DND-41 (cell line): ENCODE measurements around the gene KIF22.
A peak's percentile ranks its signal among the peaks of the same experiment; 100 is the strongest.

Experiments used
- ATAC-seq: fragments of 200-7000 bp; cut with Tn5 transposase; 3 replicates; pipeline ENCODE4 v1.9.1; 2021; ENCODE audit warnings: low read depth; ENCODE audit not compliant: insufficient read depth
- DNase-seq: peaks from one replicate; pipeline ENCODE4 v3.0.0-alpha.2; 2020
- H2AFZ ChIP-seq: 2 replicates; pipeline ENCODE4 v1.6.0; 2012; ENCODE audit warnings: low read depth, low read length
- H3K27ac ChIP-seq: 2 replicates; pipeline ENCODE4 v1.5.1; 2012; ENCODE audit warnings: low read length, inconsistent platforms
- H3K27me3 ChIP-seq: fragments of 200-600 bp; sonication (generic); 2 replicates; pipeline ENCODE4 v1.6.0; 2012; ENCODE audit warnings: low read length, mild to moderate bottlenecking, inconsistent platforms; ENCODE audit not compliant: insufficient read depth, poor library complexity
- H3K36me3 ChIP-seq: 2 replicates; pipeline ENCODE4 v1.5.1; 2012; ENCODE audit warnings: low read length, inconsistent platforms; ENCODE audit not compliant: insufficient read depth
- H3K4me1 ChIP-seq: 2 replicates; pipeline ENCODE4 v1.5.1; 2012; ENCODE audit warnings: mild to moderate bottlenecking, low read length; ENCODE audit not compliant: insufficient read depth
- H3K4me2 ChIP-seq: 2 replicates; pipeline ENCODE4 v1.6.0; 2012; ENCODE audit warnings: mild to moderate bottlenecking, moderate library complexity, low read length, inconsistent platforms; ENCODE audit not compliant: insufficient read depth
- H3K4me3 ChIP-seq, 2 experiments: fragments of 200-600 bp in 1 of 2; shearing (Covaris generic) in 1 of 2; 2 replicates each; pipeline ENCODE4 v1.5.1; 2012 to 2016; ENCODE audit warnings: inconsistent platforms in 2 of 2, low read length in 2 of 2, mild to moderate bottlenecking in 2 of 2, low read depth in 1 of 2, moderate library complexity in 1 of 2
- H3K79me2 ChIP-seq: 2 replicates; pipeline ENCODE4 v1.6.0; 2012; ENCODE audit warnings: low read length, inconsistent platforms; ENCODE audit not compliant: insufficient read depth
- H3K9ac ChIP-seq: 2 replicates; pipeline ENCODE4 v1.6.0; 2012; ENCODE audit warnings: low read depth, mild to moderate bottlenecking, inconsistent platforms, low read length, moderate library complexity
- H3K9me3 ChIP-seq: 2 replicates; pipeline ENCODE4 v1.5.1; 2012; ENCODE audit warnings: low read length, moderate library complexity, mild to moderate bottlenecking, inconsistent platforms; ENCODE audit not compliant: insufficient read depth, severe bottlenecking
- H4K20me1 ChIP-seq: 2 replicates; pipeline ENCODE4 v1.6.0; 2012; ENCODE audit warnings: low read length; ENCODE audit not compliant: insufficient read depth
- EZH2 ChIP-seq: IDR thresholded peaks from 3 replicates; pipeline ENCODE4 v1.6.1; 2012; ENCODE audit warnings: borderline replicate concordance, low read depth, mild to moderate bottlenecking, moderate library complexity, low read length, inconsistent platforms; ENCODE audit not compliant: severe bottlenecking
- TF ChIP-seq, protein P1 (sequence below): IDR thresholded peaks from 2 replicates; pipeline ENCODE4 v1.5.1; 2012; ENCODE audit warnings: borderline replicate concordance, low read length, moderate library complexity, mild to moderate bottlenecking; ENCODE audit not compliant: poor library complexity, severe bottlenecking; ENCODE audit errors: extremely low read depth

Gene KIF22

DNA sequence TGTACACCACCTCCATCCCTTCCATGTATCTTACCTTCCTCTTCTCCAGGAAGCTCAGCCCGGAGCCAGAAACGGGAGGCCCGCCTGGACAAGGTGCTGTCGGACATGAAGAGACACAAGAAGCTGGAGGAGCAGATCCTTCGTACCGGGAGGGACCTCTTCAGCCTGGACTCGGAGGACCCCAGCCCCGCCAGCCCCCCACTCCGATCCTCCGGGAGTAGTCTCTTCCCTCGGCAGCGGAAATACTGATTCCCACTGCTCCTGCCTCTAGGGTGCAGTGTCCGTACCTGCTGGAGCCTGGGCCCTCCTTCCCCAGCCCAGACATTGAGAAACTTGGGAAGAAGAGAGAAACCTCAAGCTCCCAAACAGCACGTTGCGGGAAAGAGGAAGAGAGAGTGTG lies 29.0 kb downstream of the KIF22 start:
- peaks cover 32% of the 10 kb centered on the region for H3K36me3 ChIP-seq
- DNase-seq (no peak), ATAC-seq (no peak)
- H3K9me3 ChIP-seq, result no peaks in the 10 kb centered on the region
- no peaks in the 10 kb centered on the region for H3K27me3 ChIP-seq
- H3K27ac ChIP-seq, result no peak overlapping the region; the same call in 1 of the 2 replicates
- H4K20me1 ChIP-seq, result peaks cover 31% of the 10 kb centered on the region
- peak overlapping the region; percentile 36 for H3K4me2 ChIP-seq
- H2AFZ ChIP-seq, result no peak overlapping the region
- no peak for TF ChIP-seq EZH2
- TF ChIP-seq, protein P1, sequence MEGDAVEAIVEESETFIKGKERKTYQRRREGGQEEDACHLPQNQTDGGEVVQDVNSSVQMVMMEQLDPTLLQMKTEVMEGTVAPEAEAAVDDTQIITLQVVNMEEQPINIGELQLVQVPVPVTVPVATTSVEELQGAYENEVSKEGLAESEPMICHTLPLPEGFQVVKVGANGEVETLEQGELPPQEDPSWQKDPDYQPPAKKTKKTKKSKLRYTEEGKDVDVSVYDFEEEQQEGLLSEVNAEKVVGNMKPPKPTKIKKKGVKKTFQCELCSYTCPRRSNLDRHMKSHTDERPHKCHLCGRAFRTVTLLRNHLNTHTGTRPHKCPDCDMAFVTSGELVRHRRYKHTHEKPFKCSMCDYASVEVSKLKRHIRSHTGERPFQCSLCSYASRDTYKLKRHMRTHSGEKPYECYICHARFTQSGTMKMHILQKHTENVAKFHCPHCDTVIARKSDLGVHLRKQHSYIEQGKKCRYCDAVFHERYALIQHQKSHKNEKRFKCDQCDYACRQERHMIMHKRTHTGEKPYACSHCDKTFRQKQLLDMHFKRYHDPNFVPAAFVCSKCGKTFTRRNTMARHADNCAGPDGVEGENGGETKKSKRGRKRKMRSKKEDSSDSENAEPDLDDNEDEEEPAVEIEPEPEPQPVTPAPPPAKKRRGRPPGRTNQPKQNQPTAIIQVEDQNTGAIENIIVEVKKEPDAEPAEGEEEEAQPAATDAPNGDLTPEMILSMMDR, result no peak
- peaks cover 41% of the 10 kb centered on the region for H3K79me2 ChIP-seq
- H3K9ac ChIP-seq, result peak overlapping the region; percentile 33; the same call in 1 of the 2 replicates
- H3K4me1 ChIP-seq, result peaks cover 45% of the 10 kb centered on the region
- H3K4me3 ChIP-seq, result peak overlapping the region in 1 of 2 experiments; percentile 13; a peak in 1 of 4 replicates

DNA sequence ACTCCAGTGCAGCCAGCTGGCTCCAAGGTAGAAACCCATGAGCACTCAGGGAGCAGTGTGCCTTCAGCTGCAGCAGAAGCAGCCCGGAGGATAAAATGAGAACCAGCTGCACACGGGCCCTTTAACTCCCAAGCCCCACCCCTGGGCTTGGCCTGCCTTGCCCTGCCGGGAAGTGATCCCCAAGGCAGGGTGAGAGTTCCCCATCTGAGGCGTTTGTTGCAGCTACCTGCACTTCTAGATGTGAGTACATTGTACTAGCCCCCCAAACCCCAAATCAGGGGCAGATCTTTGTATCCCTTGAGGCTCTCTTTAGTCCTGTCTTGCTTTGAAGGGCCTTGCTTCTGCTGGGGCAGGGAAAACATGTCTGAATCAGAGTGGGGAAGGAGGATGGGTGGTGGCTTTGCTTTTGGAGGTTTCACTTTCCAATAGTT lies 29.7 kb downstream of the KIF22 start, which contains the start of gene MVP:
TSS of gene MVP (plus strand) at position 192 of the 431 bp plus-strand sequence. CDS start 10,088 bp downstream, outside the sequence.
- no peaks in the 10 kb centered on the region for H3K9me3 ChIP-seq
- no peak within 1 kb of the TSS for H2AFZ ChIP-seq
- H3K4me2 ChIP-seq, result peak within 1 kb of the TSS; percentile 36
- H3K27me3 ChIP-seq, result no peaks in the 10 kb centered on the region
- H3K36me3 ChIP-seq, result peaks cover 32% of the 10 kb centered on the region
- H3K9ac ChIP-seq, result peak within 1 kb of the TSS; percentile 33; the same call in 1 of the 2 replicates
- H3K4me1 ChIP-seq, result peaks cover 38% of the 10 kb centered on the region
- H3K4me3 ChIP-seq, result peak within 1 kb of the TSS in 1 of 2 experiments; percentile 13; a peak in 1 of 4 replicates
- H3K79me2 ChIP-seq, result peaks cover 34% of the 10 kb centered on the region
- ATAC-seq, result no peak
- DNase-seq, result peak; percentile 42
- peaks cover 31% of the 10 kb centered on the region for H4K20me1 ChIP-seq
- peak within 1 kb of the TSS; percentile 29; the same call in 1 of the 2 replicates for H3K27ac ChIP-seq
- no peak for TF ChIP-seq EZH2
- TF ChIP-seq, protein P1, result no peak

DNA sequence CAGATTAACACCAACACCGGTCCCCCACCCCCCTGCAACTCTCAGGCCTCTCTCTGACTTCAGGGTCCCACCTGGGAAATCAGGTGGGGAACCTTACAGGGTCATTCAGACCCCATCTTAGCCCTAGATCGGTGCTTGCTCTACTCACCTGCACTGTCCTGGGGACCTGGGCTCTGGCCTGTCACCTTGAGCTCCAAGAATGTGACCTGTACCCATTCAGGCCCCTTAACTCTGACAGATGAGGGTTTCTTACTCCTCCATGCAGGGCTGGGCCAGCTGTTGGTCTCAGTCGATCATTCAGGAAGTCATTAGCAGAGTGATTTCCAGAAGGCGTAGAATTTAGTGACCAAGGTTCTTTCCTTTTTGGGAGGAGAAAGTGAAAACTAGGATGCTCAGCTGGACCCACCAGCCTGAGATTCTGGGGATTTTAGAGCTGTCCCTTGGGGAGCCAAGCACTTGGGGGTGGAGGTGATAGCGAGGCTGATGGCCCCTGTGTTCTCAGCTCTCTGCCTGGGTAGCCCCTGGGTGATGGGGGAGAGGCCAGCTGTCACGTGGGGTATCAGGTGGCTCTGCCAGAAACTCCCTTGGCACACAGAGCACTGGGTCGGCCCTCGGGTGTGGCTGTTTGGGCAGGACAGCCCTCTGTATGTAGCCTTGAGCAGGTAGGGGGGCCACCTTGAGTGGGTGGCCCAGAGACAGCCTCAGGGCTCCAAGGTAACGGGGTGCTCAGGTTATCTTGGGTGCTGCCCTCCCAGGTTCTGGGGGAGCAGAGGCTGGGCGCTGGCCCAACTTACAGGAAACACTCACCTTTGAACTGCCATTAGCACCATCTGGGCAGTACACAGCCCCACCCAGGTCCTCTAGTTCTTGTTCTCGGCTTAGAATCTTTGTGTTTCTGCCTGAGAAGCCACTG lies 30.4 kb downstream of the KIF22 start:
- H3K27me3 ChIP-seq, result no peaks in the 10 kb centered on the region
- H3K4me2 ChIP-seq, result 0 out of 2 replicates have a peak overlapping the region, but pooled peaks have one; percentile 36
- no peak overlapping the region for H3K4me3 ChIP-seq
- no peak overlapping the region for H2AFZ ChIP-seq
- H3K4me1 ChIP-seq, result peaks cover 43% of the 10 kb centered on the region
- peaks cover 32% of the 10 kb centered on the region for H3K36me3 ChIP-seq
- DNase-seq (no peak), ATAC-seq (no peak)
- H3K9ac ChIP-seq, result peak overlapping the region; percentile 33; the same call in 1 of the 2 replicates
- peak overlapping the region; percentile 29; the same call in 1 of the 2 replicates for H3K27ac ChIP-seq
- no peaks in the 10 kb centered on the region for H3K9me3 ChIP-seq
- H3K79me2 ChIP-seq, result peaks cover 34% of the 10 kb centered on the region
- H4K20me1 ChIP-seq, result peaks cover 31% of the 10 kb centered on the region
- TF ChIP-seq, protein P1, result no peak
- no peak for TF ChIP-seq EZH2
